ENCODE data around the gene ACY1.

The ACY1 gene

DNA sequence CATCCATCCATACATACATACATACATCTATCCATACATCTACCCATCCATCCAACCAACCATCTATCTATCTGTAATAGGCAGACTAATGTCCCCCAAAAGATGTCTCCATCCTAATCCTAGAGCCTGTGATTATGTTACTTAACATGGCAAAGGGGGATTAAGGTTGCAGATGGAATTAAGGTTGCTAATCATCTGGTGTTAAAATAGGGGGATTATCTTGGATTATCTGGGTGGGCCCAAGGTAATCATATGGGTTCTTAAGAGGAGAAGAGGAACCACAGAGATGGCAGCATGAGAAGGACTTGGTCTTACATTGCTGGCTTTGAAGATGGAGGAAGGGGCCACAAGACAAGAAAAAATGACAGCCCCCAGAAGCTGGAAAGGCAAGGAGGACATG lies 27.1 kb downstream of the ACY1 start:
- DNase-seq = no peak

DNA sequence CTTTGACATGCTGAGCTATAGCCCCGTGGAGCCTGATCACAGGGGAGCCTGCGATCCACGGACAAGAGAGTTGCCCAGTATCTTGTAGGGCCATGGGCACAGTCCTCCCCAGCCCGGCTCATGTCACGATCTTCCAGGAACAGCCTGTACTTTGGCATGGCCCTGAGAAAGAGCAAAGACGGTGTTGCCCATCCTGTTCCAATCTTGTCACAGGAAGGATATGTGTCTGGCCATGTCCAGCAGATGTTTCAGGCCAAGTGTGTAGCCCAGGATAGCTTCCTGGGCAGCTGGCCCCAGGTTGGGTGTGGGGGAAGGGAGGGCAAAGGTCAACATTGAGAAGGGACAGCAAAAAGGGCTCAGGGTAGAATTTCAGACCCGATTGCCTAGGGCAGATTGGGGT lies 29.4 kb downstream of the ACY1 start:
- no peak for DNase-seq

DNA sequence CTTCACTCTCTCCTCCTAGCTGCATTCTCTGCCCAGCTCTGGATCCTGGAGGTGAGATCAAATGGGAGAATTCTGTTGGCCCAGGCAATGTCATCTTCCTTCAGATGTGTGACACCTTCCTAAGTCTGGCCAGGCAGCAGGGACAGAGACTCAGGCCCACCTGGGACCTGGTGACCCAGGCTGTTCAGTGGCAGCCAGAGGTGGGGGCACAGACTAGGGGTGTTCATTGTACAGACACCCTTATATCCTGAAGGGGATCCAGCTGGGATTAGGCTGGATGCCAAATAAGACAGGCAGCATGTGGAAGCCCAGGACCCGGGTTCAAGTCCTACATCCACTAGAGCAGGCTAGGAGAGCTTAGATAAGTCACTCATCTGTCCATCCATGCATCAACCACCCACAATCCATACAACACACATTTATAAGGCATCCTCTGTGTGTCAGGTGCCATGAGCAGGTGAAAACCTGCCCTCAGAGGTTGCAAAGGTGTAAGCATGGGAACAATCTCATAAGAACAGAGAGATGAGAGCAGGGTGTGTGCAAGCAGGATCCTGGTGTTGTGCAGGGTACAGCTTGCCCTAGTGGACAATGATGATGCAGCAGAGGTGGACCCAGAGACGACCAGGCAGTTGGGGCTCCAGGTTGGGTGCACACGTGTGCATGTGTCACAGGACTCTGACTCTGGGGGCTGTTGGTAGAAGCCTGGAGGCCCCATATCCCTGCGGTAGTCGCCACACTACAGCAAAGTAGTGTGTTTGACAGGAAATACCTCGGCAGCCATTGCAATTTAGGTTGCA lies 30.7 kb downstream of the ACY1 start:
- no peak for DNase-seq

DNA sequence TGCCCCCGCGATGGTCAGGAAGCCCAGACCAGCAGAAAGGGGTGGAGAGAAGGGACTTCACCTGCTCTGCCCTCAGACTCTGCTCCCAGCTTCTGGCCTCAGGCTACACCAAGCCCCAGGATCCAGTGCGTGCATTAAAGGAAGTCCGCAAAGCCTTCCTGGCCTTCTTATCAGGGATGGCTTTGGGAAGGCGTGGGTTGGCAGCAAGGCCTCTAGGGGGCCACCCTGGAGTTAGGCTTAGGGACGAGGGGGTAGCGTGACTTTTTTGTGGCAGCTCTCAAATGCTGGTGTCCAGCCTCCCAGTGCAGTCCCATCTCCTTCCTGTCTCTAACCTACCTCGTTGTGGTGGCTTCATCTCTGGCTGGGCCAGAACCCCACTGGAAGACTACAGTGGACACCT lies 31.3 kb downstream of the ACY1 start:
- no peak for DNase-seq

DNA sequence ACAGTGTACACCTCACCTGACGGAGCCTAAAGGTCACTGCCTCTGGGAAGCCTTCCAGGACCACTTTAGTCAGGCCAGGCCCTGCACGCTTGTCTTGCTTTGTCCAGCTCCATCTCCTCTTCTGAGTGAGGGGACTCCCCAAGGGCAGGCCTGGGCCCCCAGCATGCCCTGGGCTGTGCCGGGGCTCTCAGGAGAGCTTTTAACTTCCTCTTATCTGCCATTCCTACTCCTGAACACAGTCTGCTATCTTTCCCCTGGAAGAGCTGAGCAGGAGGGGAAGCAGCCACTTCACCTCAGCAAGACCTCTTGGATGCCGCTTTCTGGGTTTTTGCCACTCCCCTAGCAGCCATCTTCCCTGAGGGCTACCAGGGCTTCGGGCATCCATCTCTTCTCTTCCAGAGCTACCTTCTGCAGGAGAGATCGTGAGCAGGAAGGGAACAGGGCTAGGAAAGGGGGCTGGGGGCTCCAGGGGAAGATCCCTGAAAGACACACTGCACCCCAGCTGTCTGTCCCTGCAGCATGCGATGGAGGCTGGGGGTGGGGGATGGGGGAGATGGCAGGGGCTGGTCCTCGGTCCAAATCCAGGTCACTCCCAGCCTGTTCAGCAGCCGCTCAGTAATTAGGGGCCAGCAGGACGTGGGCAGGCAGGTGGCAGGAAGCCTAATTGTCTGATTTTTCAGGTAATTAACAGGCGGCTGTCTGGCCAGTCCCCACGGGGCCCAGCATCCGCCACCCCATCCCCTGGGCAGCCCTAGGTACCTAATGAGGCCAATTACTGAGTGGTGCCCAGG lies 32.3 kb downstream of the ACY1 start:
- no peak for DNase-seq

DNA sequence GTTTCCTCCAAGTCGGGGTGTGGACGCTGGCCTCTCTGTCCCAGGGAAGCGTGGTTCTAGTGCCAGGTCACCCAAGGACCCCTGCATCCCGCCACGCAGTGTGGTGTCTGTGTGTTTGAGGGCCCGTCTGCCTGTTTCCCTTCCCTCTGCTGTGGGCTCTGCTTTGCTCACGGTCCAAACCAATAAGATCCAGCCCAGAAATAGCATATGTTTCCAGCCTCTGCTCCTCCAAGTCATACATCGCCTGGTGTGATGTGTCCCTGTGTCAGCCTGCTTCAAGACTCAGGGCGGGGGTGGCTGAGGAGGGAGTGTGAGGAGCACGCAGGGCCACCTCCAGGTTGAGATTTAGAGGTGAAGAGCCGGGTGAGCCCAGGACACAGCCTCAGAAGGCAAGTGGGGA lies 34.3 kb downstream of the ACY1 start:
- no peak for DNase-seq

DNA sequence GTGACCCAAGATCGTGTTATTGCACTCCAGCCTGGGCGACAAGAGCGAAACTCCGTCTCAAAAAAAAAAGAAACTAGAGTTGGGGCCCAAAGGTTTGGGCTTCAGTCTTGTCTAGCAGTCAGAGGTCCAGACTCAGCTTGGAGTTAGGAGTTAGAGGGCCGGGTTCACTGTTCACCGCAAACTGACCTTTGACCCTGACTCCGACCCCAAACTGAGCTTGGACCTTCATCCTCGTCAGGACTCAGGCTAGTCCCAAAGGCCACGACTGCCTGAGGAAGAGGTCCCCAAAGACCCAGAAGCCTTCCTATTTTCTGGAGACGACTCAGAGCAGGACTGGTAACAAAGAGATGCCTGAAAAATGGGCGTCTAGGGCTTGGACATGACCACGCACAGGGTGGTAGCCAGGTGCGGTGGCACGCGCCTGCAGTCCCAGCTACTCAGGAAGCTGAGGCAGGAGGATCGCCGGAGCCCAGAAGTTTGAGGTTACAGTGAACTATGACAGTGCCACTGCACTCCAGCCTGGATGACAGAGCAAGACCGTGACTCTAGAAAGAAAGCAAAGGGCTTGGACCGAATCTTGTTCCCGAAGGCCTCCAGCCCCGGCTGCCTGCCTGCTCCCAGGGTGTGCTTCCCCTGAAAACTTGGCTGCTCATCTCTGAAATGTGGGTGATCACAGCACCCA lies 35.1 kb downstream of the ACY1 start:
- no peak for DNase-seq

DNA sequence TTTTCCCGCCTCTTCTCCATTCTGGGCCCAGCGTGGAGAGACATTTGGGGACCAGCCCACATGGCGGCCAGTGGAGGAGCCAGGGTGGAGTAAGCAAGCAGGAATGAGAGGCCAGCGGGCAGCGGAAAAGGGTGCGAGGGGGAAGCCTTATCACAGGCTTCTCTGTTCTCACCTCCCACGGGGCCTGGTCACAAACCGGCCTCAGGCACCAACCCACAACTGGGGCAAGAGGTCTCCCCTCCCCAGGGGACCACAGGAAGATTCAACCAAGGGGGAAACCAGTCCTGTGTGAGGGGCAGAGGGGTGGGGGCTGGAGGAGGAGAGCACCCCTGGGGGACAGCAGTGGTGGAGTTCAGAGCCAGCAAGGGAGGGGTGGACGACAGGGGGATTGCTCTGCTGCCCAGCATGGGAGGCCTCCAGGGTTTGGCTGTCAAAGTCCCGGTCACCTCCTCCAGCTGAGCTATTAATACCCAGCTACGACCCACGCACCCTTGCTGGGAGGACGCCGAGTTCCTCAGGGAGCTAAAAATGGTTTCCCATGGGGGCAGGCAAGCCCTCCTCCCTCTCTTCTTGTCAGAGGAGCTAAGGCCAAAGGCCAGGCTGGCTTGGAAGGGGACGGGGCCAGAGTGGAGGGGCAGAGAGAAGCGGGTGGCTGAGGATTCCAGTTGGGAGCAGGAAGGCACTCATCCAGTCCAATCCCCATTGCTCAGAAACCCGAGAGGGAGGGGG lies 36.2 kb downstream of the ACY1 start:
- no peak for DNase-seq

DNA sequence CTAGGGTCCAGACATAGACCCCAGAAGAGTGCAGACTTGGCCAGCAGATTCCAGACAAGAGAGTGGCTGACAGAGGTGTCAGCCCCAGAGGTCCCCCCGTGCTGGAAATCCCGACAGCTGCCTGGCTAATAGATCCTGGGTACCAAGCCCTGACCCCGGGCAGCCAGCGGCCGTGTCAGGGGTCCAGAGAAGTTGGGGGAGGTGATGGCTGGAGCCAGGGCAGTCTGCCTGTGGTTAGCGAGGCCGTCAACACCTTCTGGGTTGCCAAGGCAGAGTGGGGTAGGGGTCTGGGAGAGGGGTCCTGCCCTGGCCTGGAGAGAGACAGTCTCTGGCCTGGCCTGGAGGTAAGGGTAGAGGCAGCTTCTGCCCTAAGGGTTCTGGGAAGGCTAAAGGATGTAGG lies 37.5 kb downstream of the ACY1 start:
- no peak for DNase-seq

DNA sequence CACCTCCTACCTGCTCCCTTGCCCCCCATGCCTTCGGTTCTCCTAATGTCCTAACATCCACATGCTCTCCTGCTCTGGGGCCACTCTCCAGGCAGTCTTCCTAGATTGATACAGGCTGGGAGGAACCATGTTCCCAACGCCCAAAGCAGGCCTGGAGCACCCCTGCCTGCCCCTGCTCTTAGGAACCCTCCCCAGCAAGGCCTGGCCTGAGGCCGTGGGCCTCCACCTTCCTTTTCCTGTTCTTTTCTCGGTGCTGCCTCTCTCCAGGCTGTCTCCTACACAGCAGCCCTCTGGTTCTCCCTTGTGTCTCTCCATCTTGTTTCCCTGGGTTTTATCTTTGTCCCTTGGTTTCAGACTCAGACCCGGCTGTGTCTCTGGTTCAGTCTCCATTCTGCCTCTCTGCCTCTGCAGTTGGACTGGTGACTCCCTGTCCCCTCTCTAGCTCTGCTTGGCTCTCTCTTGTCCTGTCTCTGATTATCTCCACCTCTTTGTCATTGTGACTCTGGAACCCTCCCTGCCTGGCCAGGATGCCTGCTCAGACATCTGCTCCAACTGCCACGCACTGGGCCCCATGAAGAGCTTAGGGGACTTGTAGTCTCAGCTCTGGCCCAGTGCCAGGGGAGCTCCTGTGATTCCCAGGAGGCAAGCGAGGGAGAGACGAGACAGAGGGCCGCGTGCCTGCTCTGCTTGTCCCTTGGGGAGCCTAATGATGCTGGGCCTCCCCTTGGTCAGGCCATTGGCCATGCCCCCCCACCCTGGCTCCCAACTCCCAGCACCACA lies 38.3 kb downstream of the ACY1 start:
- no peak for DNase-seq

DNA sequence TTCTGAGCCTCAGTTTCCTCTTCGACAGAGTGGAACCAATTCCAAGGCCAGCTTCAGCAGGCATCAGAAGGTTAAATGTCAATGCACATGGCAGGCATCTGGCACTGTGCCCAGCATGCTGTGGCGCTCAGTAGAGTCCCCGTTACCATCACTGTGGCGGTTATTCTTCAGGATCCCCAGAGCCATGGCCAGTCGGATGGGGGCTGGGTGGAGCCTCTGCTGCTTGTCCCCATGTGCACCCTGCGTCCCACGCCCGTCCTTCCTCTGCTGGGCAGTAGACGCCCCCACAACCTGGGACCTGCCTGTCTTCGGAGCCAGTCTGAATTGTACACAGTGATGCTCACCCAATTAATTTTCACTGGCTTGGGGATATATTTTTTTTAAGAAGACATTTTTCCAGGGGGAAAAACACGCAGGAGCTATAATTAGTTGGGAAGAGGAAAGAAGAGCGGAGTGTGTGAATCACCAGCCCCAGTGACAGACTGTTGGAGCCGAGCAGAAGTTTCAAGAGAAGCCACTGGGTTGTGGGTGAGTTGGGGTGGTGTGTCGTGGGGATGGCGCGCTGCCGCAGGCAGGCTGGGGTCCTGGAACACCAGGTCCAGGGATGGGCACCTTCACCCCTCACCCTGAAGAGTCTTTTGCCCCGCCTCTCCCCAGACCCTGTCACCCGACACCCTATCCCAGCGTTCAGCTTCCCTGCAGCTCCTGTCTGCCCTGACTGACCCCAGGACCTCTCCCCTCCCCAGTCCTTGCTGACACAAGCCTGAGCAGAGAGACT lies 39.2 kb downstream of the ACY1 start:
- DNase-seq = no peak

DNA sequence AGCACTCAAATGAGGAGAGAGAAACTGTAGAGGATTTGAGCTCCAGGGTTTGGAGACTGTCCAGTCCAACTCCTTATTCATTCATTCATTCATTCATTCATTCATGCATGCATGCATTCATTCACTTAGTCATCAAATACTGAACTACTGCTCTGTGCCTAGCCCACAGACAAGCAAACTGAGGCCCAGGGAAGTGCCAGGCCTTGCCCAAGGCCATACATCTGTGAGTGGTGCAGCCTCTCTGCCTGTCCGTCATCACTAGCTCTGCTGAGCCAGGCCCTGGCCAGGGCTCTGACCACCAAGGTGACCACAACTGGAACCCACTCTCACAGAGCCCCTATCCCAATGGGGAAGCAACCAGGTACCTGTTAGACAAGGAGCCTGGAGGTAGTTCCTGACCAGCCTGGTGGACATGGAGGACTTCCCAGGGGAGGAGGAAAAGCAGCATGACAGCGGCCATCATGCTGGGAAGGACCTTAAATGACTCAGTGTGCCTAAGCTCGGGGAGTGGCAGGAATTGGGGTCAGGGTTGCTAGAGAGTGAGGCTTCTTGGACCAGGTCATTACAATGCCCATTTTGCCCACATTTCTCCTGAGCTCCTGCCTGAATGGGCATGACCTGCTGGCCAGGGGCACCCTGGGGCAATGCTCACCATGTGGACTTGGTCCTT lies 39.9 kb downstream of the ACY1 start:
- no peak for DNase-seq

DNA sequence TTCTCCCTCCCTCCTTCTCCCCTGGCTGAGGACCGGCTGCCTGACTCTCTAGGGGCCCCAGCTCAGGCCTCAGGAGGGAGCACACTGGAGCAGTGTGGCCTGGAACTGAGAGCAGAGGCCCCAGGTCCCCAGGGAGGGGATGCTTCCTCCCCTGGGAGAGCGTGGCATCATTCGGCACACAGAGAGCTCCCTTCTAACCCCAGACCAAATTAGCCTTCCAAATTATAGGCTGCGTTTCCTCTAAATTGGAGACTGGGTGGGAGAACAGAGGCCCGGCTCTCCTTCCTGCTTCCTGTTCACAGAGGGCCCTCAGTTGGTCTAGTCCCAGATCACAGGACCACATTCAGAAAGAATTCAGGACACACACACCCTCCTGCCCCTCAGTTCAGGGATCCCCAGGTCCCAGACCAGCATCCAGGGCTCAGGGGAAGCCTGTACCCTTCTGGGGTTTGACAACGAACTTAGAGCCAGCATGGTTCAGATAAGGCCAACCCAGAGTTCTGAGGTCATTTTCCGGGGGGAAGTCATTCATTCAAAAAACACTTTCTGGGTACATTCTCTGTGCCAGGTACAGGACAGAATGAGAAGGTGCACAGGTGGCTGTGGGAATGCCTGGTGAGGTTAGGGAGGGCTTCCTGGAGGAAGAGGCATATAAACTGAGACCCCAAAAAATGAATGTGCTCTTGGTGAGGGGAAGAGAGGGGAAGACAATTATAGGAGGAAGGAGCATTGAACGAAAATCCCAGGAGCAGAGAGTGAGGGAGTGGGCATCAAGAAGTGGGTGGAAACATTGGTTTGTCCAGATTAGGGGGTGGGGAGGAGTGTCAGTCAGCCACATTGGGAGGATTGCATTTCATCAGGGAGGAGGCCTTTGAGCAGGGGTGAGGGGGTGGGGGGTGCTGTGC lies 40.8 kb downstream of the ACY1 start:
- no peak for DNase-seq

DNA sequence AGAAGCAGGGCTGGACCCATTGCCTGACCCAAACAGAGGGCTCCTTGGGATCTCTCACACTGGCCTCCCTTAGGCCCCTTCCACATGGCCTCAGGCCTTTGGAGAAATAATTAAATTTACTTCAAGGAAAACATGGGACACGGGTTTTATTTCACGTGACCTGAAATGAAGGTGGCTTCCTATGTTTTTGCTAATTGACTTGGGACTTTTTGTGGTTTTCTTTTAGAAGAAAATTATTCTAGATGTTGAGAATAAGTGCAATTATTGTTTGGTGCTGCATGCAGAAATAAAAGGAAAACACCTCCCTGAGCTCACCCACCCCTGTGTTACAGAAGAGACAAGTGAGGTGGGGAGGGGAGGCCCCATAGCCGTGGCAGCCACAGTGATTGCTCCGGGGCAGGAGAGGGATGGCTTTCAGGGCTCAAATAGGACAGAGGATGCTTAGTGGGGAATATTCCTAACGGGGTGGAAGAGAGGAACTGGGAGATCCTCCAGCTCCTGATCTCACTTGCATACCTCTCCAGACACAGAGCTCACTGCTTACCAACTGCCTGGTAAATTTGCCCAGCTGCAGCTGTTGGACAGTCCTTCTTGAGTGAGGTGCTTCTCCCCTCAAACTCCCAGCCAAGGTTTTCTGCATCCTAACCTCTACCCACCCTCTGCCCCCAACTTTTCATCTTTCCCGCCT lies 41.6 kb downstream of the ACY1 start:
- DNase-seq = no peak

DNA sequence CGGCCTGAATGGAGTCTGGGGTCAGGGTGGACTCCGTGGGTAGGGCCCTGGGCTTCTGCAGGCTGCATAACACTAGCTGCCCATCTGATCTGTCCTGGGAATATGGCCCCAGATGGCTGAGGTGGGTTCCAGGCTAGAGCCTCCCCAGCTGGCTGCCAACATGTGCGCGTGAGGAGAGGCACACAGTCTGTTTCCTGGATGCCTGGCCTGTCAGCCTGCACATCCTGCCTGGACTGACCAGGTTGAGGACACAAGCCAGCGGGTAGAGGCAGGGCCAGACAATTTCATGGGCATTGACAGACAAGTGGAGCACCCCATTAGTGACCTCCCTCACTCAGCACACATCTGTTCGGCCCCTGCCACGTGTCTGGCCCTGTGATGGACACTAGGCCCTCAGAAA lies 42.1 kb downstream of the ACY1 start:
- DNase-seq = no peak

DNA sequence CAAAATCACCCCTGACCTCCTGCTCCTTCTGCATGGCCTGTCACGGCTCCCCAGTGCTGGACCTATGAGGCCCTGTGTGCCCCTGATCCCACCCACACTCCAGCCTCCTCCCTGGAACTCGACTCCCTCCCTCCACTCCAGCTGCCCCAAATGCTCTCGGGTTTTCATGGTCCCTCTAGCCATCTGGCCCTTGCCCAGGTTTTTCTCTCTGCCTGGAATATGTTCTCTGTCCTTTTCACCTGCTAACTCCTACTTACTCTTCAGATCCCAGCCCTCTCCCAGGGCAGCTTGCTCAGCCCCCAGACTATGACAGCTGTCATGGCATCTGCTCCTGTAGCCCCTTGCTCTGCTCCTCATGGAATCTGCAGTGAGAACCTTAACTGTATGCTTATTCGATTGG lies 42.7 kb downstream of the ACY1 start:
- no peak for DNase-seq

DNA sequence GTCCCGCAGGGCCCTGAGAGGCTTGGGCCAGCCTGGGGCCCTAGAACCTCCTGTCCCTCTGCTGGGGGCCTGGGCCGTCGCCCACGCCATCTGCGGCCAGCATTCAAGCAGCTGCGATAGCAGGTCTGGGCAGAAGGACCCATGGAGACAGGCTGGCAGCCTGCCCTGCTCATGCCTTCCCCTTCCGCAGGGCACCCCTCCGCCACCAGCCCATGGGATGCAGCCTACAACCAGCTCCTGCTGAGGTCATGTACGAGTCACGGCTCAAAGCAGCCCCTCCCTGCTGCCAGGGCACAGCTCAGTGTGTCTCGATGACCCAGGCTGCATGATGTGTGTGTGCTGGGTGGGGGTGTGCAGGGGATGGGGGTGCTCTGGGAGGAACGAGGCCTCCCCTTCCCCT lies 45.2 kb downstream of the ACY1 start:
- DNase-seq = no peak

DNA sequence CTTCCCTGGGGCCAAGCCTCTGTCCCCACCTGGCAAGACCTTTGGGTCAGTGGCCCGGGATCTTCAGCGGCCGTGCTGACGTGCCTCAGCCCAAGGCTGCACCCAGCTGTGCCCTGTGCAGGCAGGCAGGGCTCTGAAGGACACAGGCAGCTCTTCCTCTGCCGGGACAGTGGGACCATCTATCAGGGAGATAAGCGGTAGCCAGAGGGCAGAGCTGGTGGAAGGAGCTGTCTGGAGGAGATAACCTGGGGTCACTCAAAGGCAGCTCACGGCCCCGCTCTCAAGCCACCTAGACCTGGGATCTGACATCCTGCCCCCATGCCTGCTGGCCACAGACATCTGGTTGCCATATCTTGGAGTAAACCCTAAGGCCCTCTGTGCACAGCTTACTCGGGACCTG lies 45.7 kb downstream of the ACY1 start:
- no peak for DNase-seq

DNA sequence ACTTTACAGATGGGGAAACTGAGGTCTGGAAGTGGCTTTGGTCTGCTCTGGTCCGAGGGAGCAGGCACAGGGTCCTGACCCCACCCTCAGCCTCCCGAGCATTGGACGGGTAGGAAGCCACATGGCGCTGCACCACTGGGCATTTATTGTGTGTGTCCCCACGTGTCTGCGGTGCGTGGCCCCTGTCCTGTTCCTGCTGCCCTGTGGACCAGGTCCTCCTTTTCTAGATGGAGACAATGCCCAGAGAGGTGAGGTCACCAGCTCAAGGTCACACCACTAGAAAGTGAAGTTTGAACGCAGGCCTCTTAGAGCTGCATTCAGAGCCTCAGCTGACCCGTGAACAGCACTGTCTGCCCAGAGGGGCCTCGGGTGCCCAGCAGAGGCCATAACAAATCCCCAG lies 46.2 kb downstream of the ACY1 start:
- no peak for DNase-seq

All from activated CD4-positive, alpha-beta T cell treated with anti-CD3 and anti-CD28 coated beads, Interleukin-2, amount 50 U/mL, for 48 hours (primary cell).